CD4-positive, alpha-beta memory T cell (primary cell): ENCODE results near the gene GSTK1. TPM values are rescaled to one million over a fixed set of nuclear protein-coding genes. Genes with fewer than 3 reads are reported as not detected.
"Not testable (repeated sequence)": the region's sequence is repeated elsewhere in the genome, so short reads cannot be mapped to it uniquely, and the experiment has no call there.

Experiments used
- CTCF ChIA-PET: fragments of 350-600 bp; sonication (Branson Sonifier 250); formaldehyde crosslinking; loops from one replicate; lab custom pipeline; 2021; ENCODE audit warnings: inconsistent platforms; ENCODE audit not compliant: partially characterized antibody; lab: Charles Lee
- POLR2A ChIA-PET: fragments of 350-600 bp; sonication (Branson Sonifier 250); formaldehyde crosslinking; loops from one replicate; lab custom pipeline; 2021; ENCODE audit not compliant: partially characterized antibody; lab: Charles Lee
- DNase-seq, 5 donors: peaks; one replicate each; pipeline versions ENCODE4 v3.0.0 to v3.0.0-alpha.2; 2020 to 2022; ENCODE audit warnings: mixed read lengths in 1 of 5
- H3K27ac ChIP-seq: one replicate; pipeline ENCODE4 v1.7.0; 2013; ENCODE audit warnings: low read depth, low read length
- H3K27me3 ChIP-seq: 2 replicates; pipeline ENCODE4 v1.7.0; 2013; ENCODE audit warnings: mild to moderate bottlenecking, low read length, moderate library complexity; ENCODE audit not compliant: insufficient read depth
- H3K36me3 ChIP-seq: 2 replicates; pipeline ENCODE4 v1.7.0; 2013; ENCODE audit warnings: mild to moderate bottlenecking, low read length, moderate library complexity; ENCODE audit not compliant: insufficient read depth
- H3K4me1 ChIP-seq: 2 replicates; pipeline ENCODE4 v1.7.0; 2013; ENCODE audit warnings: mild to moderate bottlenecking, low read length, moderate library complexity; ENCODE audit not compliant: insufficient read depth
- H3K4me3 ChIP-seq, 2 donors: one replicate each; pipeline ENCODE4 v1.7.0; 2013; ENCODE audit warnings: low read length in 2 of 2, mild to moderate bottlenecking in 1 of 2
- H3K9me3 ChIP-seq, 2 donors: one replicate each; pipeline ENCODE4 v1.7.0; 2013; ENCODE audit warnings: low read length in 2 of 2, control low read depth in 1 of 2; ENCODE audit not compliant: control insufficient read depth in 1 of 2
- H3K27ac Mint-ChIP-seq, 7 donors: one replicate each; pipeline ENCODE4 v1.8.0; 2020 to 2021; ENCODE audit warnings: mixed read lengths in 7 of 7, mild to moderate bottlenecking in 6 of 7, inconsistent platforms in 3 of 7, moderate library complexity in 3 of 7
- H3K27me3 Mint-ChIP-seq, 2 donors: one replicate each; pipeline ENCODE4 v1.8.0; 2020 to 2021; ENCODE audit warnings: mixed read lengths in 2 of 2
- H3K36me3 Mint-ChIP-seq, 2 donors: one replicate each; pipeline ENCODE4 v1.8.0; 2020 to 2021; ENCODE audit warnings: mixed read lengths in 2 of 2, inconsistent platforms in 1 of 2, mild to moderate bottlenecking in 1 of 2
- H3K4me1 Mint-ChIP-seq, 4 donors: one replicate each; pipeline ENCODE4 v1.8.0; 2020 to 2021; ENCODE audit warnings: mixed read lengths in 4 of 4, mild to moderate bottlenecking in 1 of 4
- H3K4me3 Mint-ChIP-seq, 8 donors: one replicate each; pipeline ENCODE4 v1.8.0; 2020 to 2021; ENCODE audit warnings: mixed read lengths in 8 of 8, mild to moderate bottlenecking in 7 of 8, moderate library complexity in 6 of 8, inconsistent platforms in 3 of 8
- H3K9me3 Mint-ChIP-seq, 8 donors: one replicate each; pipeline ENCODE4 v1.8.0; 2020 to 2021; ENCODE audit warnings: mixed read lengths in 8 of 8, mild to moderate bottlenecking in 5 of 8, inconsistent platforms in 3 of 8, moderate library complexity in 1 of 8
- intact Hi-C: fragments of 100-400 bp; cut with micrococcal nuclease; formaldehyde crosslinking; loops from one replicate; pipeline ENCODE4 v1.15.1; 2023
- polyA plus RNA-seq, 2 donors: library from polyadenylated mRNA; unstranded; fragments of 300-500 nt; fragmentation: Illumina TruSeq; gene quantifications; one replicate each; pipeline ENCODE4 v1.2.3, GENCODE V29; 2021
- total RNA-seq, 2 experiments: library from RNA; stranded (reverse); gene quantifications; one replicate each; pipeline ENCODE4 v1.2.3, GENCODE V29; 2021

Gene GSTK1
- total and polyA plus RNA-seq, 4 experiments from 2014 or later, result 469 to 748 (median 587) TPM

GRCh38 chr7:143287935-143288826 lies 24.9 kb downstream of the GSTK1 start, which contains the start of gene CASP2:
CASP2 (plus strand) TSS chr7:143288351; CDS start chr7:143288456, 105 bp downstream.
- Histone ChIP-seq H3K4me3 (peak within 1 kb of the TSS; percentile 82 to 92), H3K27me3 (no peaks in the 10 kb centered on the region), H3K27ac (peak within 1 kb of the TSS; percentile 78), H3K9me3 (no peaks in the 10 kb centered on the region), H3K4me1 (peaks cover 44% of the 10 kb centered on the region), H3K36me3 (peaks cover 14% of the 10 kb centered on the region)
- intact Hi-C loops, result loop anchor here (1.0 to 2.0 kb wide), 5 partner anchors 17 to 120 kb away; partner anchors contain the start of genes EPHA1, GSTK1 and ZYX
- ChIA-PET CTCF (interaction anchor here (0.7 to 3.8 kb wide), 17 partner anchors 8 to 129 kb away, joined by 3 to 40 read pairs (median 4); partner anchors contain the start of gene GSTK1), POLR2A (interaction anchor here (0.6 to 2.5 kb wide), 27 partner anchors 9 to 502 kb away, joined by 3 to 43 read pairs (median 9); partner anchors contain the start of genes EPHA1, FAM131B and GSTK1)
- peak within 1 kb of the TSS; percentile 92 to 99 (median 96) for H3K4me3 Mint-ChIP-seq
- H3K9me3 Mint-ChIP-seq, result peaks cover 0 to 2% (median 0%) of the 10 kb centered on the region in 8 donors
- peak; percentile 99 to 100 (median 99) for DNase-seq
- peaks cover 39 to 75% (median 57%) of the 10 kb centered on the region in 4 donors for H3K4me1 Mint-ChIP-seq
- H3K27ac Mint-ChIP-seq, result peak within 1 kb of the TSS; percentile 83 to 98 (median 95)
- H3K27me3 Mint-ChIP-seq, result no peaks in the 10 kb centered on the region
- H3K36me3 Mint-ChIP-seq, result peaks cover 11 to 38% of the 10 kb centered on the region in 2 donors

GRCh38 chr7:143288836-143289235 lies 25.6 kb downstream of the GSTK1 start:
- peak overlapping the region; percentile 76 to 98 (median 94) for H3K27ac Mint-ChIP-seq
- no peaks in the 10 kb centered on the region for H3K9me3 ChIP-seq
- H3K4me3 ChIP-seq, result peak overlapping the region; percentile 82 to 92
- no peaks in the 10 kb centered on the region for H3K27me3 ChIP-seq
- peaks cover 21% of the 10 kb centered on the region for H3K36me3 ChIP-seq
- POLR2A ChIA-PET, result interaction anchor here (1.0 to 2.5 kb wide), 19 partner anchors 8 to 503 kb away, joined by 3 to 43 read pairs (median 10); partner anchors contain the start of genes EPHA1, FAM131B and GSTK1
- intact Hi-C loops, result loop anchor here (1.0 to 2.0 kb wide), 5 partner anchors 16 to 119 kb away; partner anchors contain the start of genes EPHA1, GSTK1 and ZYX
- peaks cover 0 to 2% (median 0%) of the 10 kb centered on the region in 8 donors for H3K9me3 Mint-ChIP-seq
- H3K4me1 Mint-ChIP-seq, result peaks cover 35 to 73% (median 54%) of the 10 kb centered on the region in 4 donors
- CTCF ChIA-PET, result interaction anchor here (1.3 to 3.8 kb wide), 5 partner anchors 9 to 49 kb away, joined by 5 to 40 read pairs (median 10); partner anchors contain the start of gene GSTK1
- H3K4me1 ChIP-seq, result peaks cover 38% of the 10 kb centered on the region
- no peaks in the 10 kb centered on the region for H3K27me3 Mint-ChIP-seq
- H3K36me3 Mint-ChIP-seq, result peaks cover 18 to 44% of the 10 kb centered on the region in 2 donors
- peak overlapping the region; percentile 78 for H3K27ac ChIP-seq
- H3K4me3 Mint-ChIP-seq, result peak overlapping the region; percentile 92 to 99 (median 96)
- DNase-seq, result no peak

- Histone ChIP-seq H3K27me3 (no peaks in the 10 kb centered on the region), H3K27ac (peak overlapping the region; percentile 78), H3K4me3 (peak overlapping the region; percentile 82 to 92), H3K36me3 (peaks cover 27% of the 10 kb centered on the region), H3K4me1 (peaks cover 33% of the 10 kb centered on the region), H3K9me3 (no peaks in the 10 kb centered on the region)
- H3K4me1 Mint-ChIP-seq, result peaks cover 33 to 73% (median 54%) of the 10 kb centered on the region in 4 donors
- H3K9me3 Mint-ChIP-seq, result peaks cover 0 to 2% (median 0%) of the 10 kb centered on the region in 8 donors
- no peaks in the 10 kb centered on the region for H3K27me3 Mint-ChIP-seq
- H3K36me3 Mint-ChIP-seq, result peaks cover 24 to 50% of the 10 kb centered on the region in 2 donors
- no peak for DNase-seq
- ChIA-PET CTCF (interaction anchor here (0.7 to 13.9 kb wide), 6 partner anchors 11 to 120 kb away, joined by 3 to 513 read pairs (median 5); partner anchors contain the start of genes EPHA1 and GSTK1), POLR2A (interaction anchor here (0.6 to 4.1 kb wide), 12 partner anchors 10 to 95 kb away, joined by 3 to 23 read pairs (median 4); partner anchors contain the start of gene GSTK1)
- H3K27ac Mint-ChIP-seq, result peak overlapping the region; percentile 76 to 98 (median 94)
- H3K4me3 Mint-ChIP-seq, result peak overlapping the region; percentile 92 to 99 (median 96)
- intact Hi-C loops, result loop anchor here (2.0 kb wide), 3 partner anchors 15 to 91 kb away; partner anchors contain the start of gene ZYX
Measured at GRCh38 chr7:143289421-143289820, 26.2 kb downstream of the GSTK1 start.

- H3K27me3 Mint-ChIP-seq, H3K9me3 Mint-ChIP-seq, H3K27me3 ChIP-seq, H3K9me3 ChIP-seq, DNase-seq: not testable (repeated sequence)
- H3K4me1 ChIP-seq, result peaks cover 33% of the 10 kb centered on the region
- Mint-ChIP-seq H3K36me3 (peaks cover 28 to 55% of the 10 kb centered on the region in 2 donors), H3K27ac (peak overlapping the region; percentile 53 to 98 (median 83)), H3K4me1 (peaks cover 34 to 73% (median 55%) of the 10 kb centered on the region in 4 donors), H3K4me3 (peak overlapping the region; percentile 92 to 99 (median 96))
- CTCF ChIA-PET, result interaction anchor here (0.7 to 13.9 kb wide), 8 partner anchors 10 to 119 kb away, joined by 3 to 513 read pairs (median 4); partner anchors contain the start of genes EPHA1 and GSTK1
- peak overlapping the region; percentile 82 to 92 for H3K4me3 ChIP-seq
- H3K36me3 ChIP-seq, result peaks cover 32% of the 10 kb centered on the region
- H3K27ac ChIP-seq, result peak overlapping the region; percentile 78
- intact Hi-C loops, result loop anchor here (2.0 kb wide), 3 partner anchors 15 to 91 kb away; partner anchors contain the start of gene ZYX
- POLR2A ChIA-PET, result interaction anchor here (0.6 to 4.1 kb wide), 12 partner anchors 10 to 94 kb away, joined by 3 to 23 read pairs (median 4); partner anchors contain the start of gene GSTK1
Measured at GRCh38 chr7:143289888-143290287, 26.6 kb downstream of the GSTK1 start.

- Mint-ChIP-seq H3K27ac (peak overlapping the region; percentile 46 to 83 (median 68)), H3K9me3 (peaks cover 0 to 2% (median 0%) of the 10 kb centered on the region in 8 donors), H3K36me3 (peaks cover 32 to 59% of the 10 kb centered on the region in 2 donors), H3K4me1 (peaks cover 36 to 77% (median 57%) of the 10 kb centered on the region in 4 donors), H3K4me3 (peak overlapping the region; percentile 52 to 99 (median 96)), H3K27me3 (no peaks in the 10 kb centered on the region)
- no peak overlapping the region for H3K4me3 ChIP-seq
- intact Hi-C loops, result no loop called here
- ChIA-PET POLR2A (interaction anchor here (0.7 to 4.1 kb wide), 8 partner anchors 9 to 94 kb away, joined by 3 to 23 read pairs (median 5); partner anchors contain the start of gene GSTK1), CTCF (interaction anchor here (0.7 to 13.9 kb wide), 7 partner anchors 10 to 90 kb away, joined by 3 to 513 read pairs (median 4); partner anchors contain the start of gene GSTK1)
- H3K4me1 ChIP-seq, result peaks cover 36% of the 10 kb centered on the region
- peak in 1 of 5 donors; percentile 59 for DNase-seq
- no peaks in the 10 kb centered on the region for H3K27me3 ChIP-seq
- H3K27ac ChIP-seq, result peak overlapping the region; percentile 10
- peaks cover 36% of the 10 kb centered on the region for H3K36me3 ChIP-seq
- no peaks in the 10 kb centered on the region for H3K9me3 ChIP-seq
Measured at GRCh38 chr7:143290293-143290692, 27.1 kb downstream of the GSTK1 start.

GRCh38 chr7:143292876-143293275 lies 29.6 kb downstream of the GSTK1 start:
- no peaks in the 10 kb centered on the region for H3K27me3 ChIP-seq
- no peaks in the 10 kb centered on the region for H3K9me3 ChIP-seq
- peaks cover 47% of the 10 kb centered on the region for H3K4me1 ChIP-seq
- H3K4me1 Mint-ChIP-seq, result peaks cover 48 to 80% (median 64%) of the 10 kb centered on the region in 4 donors
- no peak for DNase-seq
- H3K36me3 Mint-ChIP-seq, result peaks cover 54 to 80% of the 10 kb centered on the region in 2 donors
- H3K27ac Mint-ChIP-seq, result peak overlapping the region in 1 of 7 donors; percentile 42
- H3K27me3 Mint-ChIP-seq, result no peaks in the 10 kb centered on the region
- H3K4me3 ChIP-seq, result no peak overlapping the region
- POLR2A ChIA-PET, result interaction anchor here (0.7 to 4.1 kb wide), 6 partner anchors 23 to 87 kb away, joined by 3 to 17 read pairs (median 4); partner anchors contain the start of gene GSTK1
- H3K36me3 ChIP-seq, result peaks cover 54% of the 10 kb centered on the region
- intact Hi-C loops, result no loop called here
- H3K4me3 Mint-ChIP-seq, result no peak overlapping the region
- H3K27ac ChIP-seq, result no peak overlapping the region
- CTCF ChIA-PET, result interaction anchor here (0.5 to 13.9 kb wide), 11 partner anchors 8 to 482 kb away, joined by 3 to 513 read pairs (median 4); no protein-coding TSS in a partner anchor
- peaks cover 0 to 2% (median 0%) of the 10 kb centered on the region in 8 donors for H3K9me3 Mint-ChIP-seq
